IMR-90 (cell line): ENCODE results near the gene INHBC. TPM values are rescaled to one million over a fixed set of nuclear protein-coding genes. Genes with fewer than 3 reads are reported as not detected.

ENCODE experiments used
- ATAC-seq: fragments of 200-7000 bp; cut with Tn5 transposase; 2 replicates; pipeline ENCODE4 v1.9.1; 2020; ENCODE audit warnings: low read depth, mild to moderate bottlenecking, moderate library complexity
- BruUV-seq: library from RNA; stranded (reverse); fragments of 400-500 nt; replicated peaks from 2 replicates; lab custom pipeline; 2021; lab: Mats Ljungman, UMichigan
- CTCF ChIA-PET: fragments of 300-600 bp; formaldehyde crosslinking; extraction: SDS; loops from one replicate; lab custom pipeline; 2021; ENCODE audit warnings: antibody characterized with exemption; lab: Yijun Ruan, JAX
- POLR2A ChIA-PET: fragments of 300-600 bp; sonication (Branson Sonifier 250); formaldehyde crosslinking; loops from one replicate; lab custom pipeline; 2022; ENCODE audit warnings: antibody characterized with exemption; ENCODE audit not compliant: unreplicated experiment; lab: Charles Lee
- DNase-seq: peaks from one replicate; pipeline ENCODE4 v3.0.0; 2013
- H2AFZ ChIP-seq: replicated peaks from 2 replicates; pipeline ENCODE3; 2013; ENCODE audit warnings: low read length, mild to moderate bottlenecking; ENCODE audit not compliant: poor library complexity
- H2AK5ac ChIP-seq: 2 replicates; pipeline ENCODE4 v1.6.1; 2013; ENCODE audit warnings: low read depth, low read length, inconsistent platforms
- H2AK9ac ChIP-seq: replicated peaks from 2 replicates; pipeline ENCODE3; 2013; ENCODE audit warnings: mild to moderate bottlenecking, low read depth, low read length, moderate library complexity; ENCODE audit not compliant: poor library complexity
- H2BK120ac ChIP-seq: 2 replicates; pipeline ENCODE4 v1.6.1; 2013; ENCODE audit warnings: low read depth, low read length, inconsistent platforms
- H2BK15ac ChIP-seq: 3 replicates; pipeline ENCODE4 v1.6.1; 2013; ENCODE audit warnings: low read depth, low read length, inconsistent platforms
- H2BK20ac ChIP-seq: 2 replicates; pipeline ENCODE4 v1.6.1; 2013; ENCODE audit warnings: low read depth, mild to moderate bottlenecking, inconsistent platforms, low read length, moderate library complexity
- H2BK5ac ChIP-seq: 2 replicates; pipeline ENCODE4 v1.6.1; 2013; ENCODE audit warnings: mild to moderate bottlenecking, low read depth, low read length, inconsistent platforms; ENCODE audit not compliant: poor library complexity, severe bottlenecking
- H3K14ac ChIP-seq: replicated peaks from 2 replicates; pipeline ENCODE4 v1.6.1; 2013; ENCODE audit warnings: low read depth, low read length, inconsistent platforms
- H3K18ac ChIP-seq: 2 replicates; pipeline ENCODE4 v1.6.1; 2013; ENCODE audit warnings: low read depth, low read length, control low read depth
- H3K23ac ChIP-seq: 2 replicates; pipeline ENCODE4 v1.6.1; 2013; ENCODE audit warnings: low read depth, low read length, inconsistent platforms
- H3K27ac ChIP-seq: 2 replicates; pipeline ENCODE4 v1.5.1; 2013; ENCODE audit warnings: mild to moderate bottlenecking, control low read depth, low read length; ENCODE audit not compliant: insufficient read depth
- H3K27me3 ChIP-seq: 2 replicates; pipeline ENCODE4 v1.6.1; 2013; ENCODE audit warnings: low read length; ENCODE audit not compliant: control insufficient read depth, insufficient read depth
- H3K36me3 ChIP-seq: 2 replicates; pipeline ENCODE4 v1.6.1; 2013; ENCODE audit warnings: low read length, mixed read lengths; ENCODE audit not compliant: control insufficient read depth, insufficient read depth
- H3K4ac ChIP-seq: 2 replicates; pipeline ENCODE4 v1.6.1; 2013; ENCODE audit warnings: low read depth, low read length, inconsistent platforms
- H3K4me1 ChIP-seq: 2 replicates; pipeline ENCODE4 v1.6.1; 2013; ENCODE audit warnings: low read length, mixed read lengths; ENCODE audit not compliant: control insufficient read depth, insufficient read depth
- H3K4me2 ChIP-seq: 2 replicates; pipeline ENCODE4 v1.6.1; 2013; ENCODE audit warnings: low read depth, mild to moderate bottlenecking, control low read depth, low read length, moderate library complexity
- H3K4me3 ChIP-seq: 2 replicates; pipeline ENCODE4 v1.5.1; 2013; ENCODE audit warnings: low read depth, mild to moderate bottlenecking, control low read depth, low read length, moderate library complexity; ENCODE audit not compliant: insufficient read depth
- H3K56ac ChIP-seq: 2 replicates; pipeline ENCODE4 v1.6.1; 2013; ENCODE audit warnings: low read length, inconsistent platforms; ENCODE audit not compliant: insufficient read depth; ENCODE audit errors: extremely low read depth
- H3K79me1 ChIP-seq, 2 experiments: 2 replicates each; pipeline ENCODE4 v1.6.1; 2013; ENCODE audit warnings: low read length in 2 of 2, inconsistent platforms in 1 of 2, low read depth in 1 of 2
- H3K9ac ChIP-seq: 2 replicates; pipeline ENCODE4 v1.6.1; 2013; ENCODE audit warnings: low read depth, low read length, control low read depth
- H3K9me1 ChIP-seq: 2 replicates; pipeline ENCODE4 v1.6.1; 2013; ENCODE audit warnings: low read length, inconsistent platforms; ENCODE audit not compliant: insufficient read depth
- H3K9me3 ChIP-seq: 2 replicates; pipeline ENCODE4 v1.6.1; 2013; ENCODE audit warnings: low read length; ENCODE audit not compliant: control insufficient read depth, insufficient read depth
- H4K20me1 ChIP-seq: 2 replicates; pipeline ENCODE4 v1.6.1; 2013; ENCODE audit warnings: low read length, inconsistent platforms; ENCODE audit not compliant: insufficient read depth
- H4K5ac ChIP-seq: 2 replicates; pipeline ENCODE4 v1.6.1; 2013; ENCODE audit warnings: mild to moderate bottlenecking, low read depth, low read length, control low read depth
- H4K8ac ChIP-seq, 2 experiments: 2 replicates each; pipeline ENCODE4 v1.6.1; 2013; ENCODE audit warnings: low read depth in 2 of 2, low read length in 2 of 2, control low read depth in 1 of 2, inconsistent platforms in 1 of 2
- H4K91ac ChIP-seq: 2 replicates; pipeline ENCODE4 v1.6.1; 2013; ENCODE audit warnings: low read depth, low read length, inconsistent platforms; ENCODE audit not compliant: insufficient read depth
- CEBPB ChIP-seq: IDR thresholded peaks from 2 replicates; pipeline ENCODE4 v1.6.1; 2012; ENCODE audit warnings: low read depth, low read length, improper control_type of control experiment
- SMC3 ChIP-seq: fragments of 150-350 bp; IDR thresholded peaks from 2 replicates; pipeline ENCODE4 v1.6.1; 2016; ENCODE audit warnings: low read depth, mild to moderate bottlenecking, antibody characterized with exemption, low read length, moderate library complexity
- WGBS, 2 experiments: methylation state at CpG; one replicate each; pipeline versions ENCODE4 v1.1.5 to v1.1.7; 2013; ENCODE audit warnings: missing lambda C conversion rate in 2 of 2; ENCODE audit not compliant: insufficient read length in 1 of 2; ENCODE audit errors: extremely low coverage in 2 of 2; 5-methylcytosine and 5-hydroxymethylcytosine counted together
- dilution Hi-C: fragments of 300-500 bp; cut with HindIII; formaldehyde crosslinking; loops from one replicate; pipeline ENCODE4 v1.14.3; 2018; ENCODE audit warnings: low sequenced_read_pairs; ENCODE audit not compliant: unreplicated experiment
- in situ Hi-C: fragments of 300-500 bp; cut with MboI; formaldehyde crosslinking; loops from 3 replicates; pipeline ENCODE4 v1.14.3; 2019; ENCODE audit warnings: low sequenced_read_pairs, inconsistent platforms, mixed read lengths
- intact Hi-C: fragments of 100-400 bp; cut with micrococcal nuclease; formaldehyde crosslinking; loops from 2 replicates; pipeline ENCODE4 v1.10.0; 2022
- polyA plus RNA-seq, 3 experiments: library from polyadenylated mRNA; depleted of rRNA; stranded (reverse); fragments of >200 nt; gene quantifications; 2 replicates each; pipeline ENCODE4 v1.2.3, GENCODE V29; 2012; ENCODE audit warnings: low replicate concordance in 1 of 3
- total RNA-seq: library from RNA; depleted of rRNA; stranded (reverse); fragments of >200 nt; gene quantifications from 2 replicates; pipeline ENCODE4 v1.2.3, GENCODE V29; 2012

Gene INHBC
- total and polyA plus RNA-seq, 2 of the 4 experiments (the other 2 are of a cell fraction), result 0.09 TPM; not detected in 1

GRCh38 chr12:57469296-57470164, 34.9 kb downstream of the INHBC start:
- Histone ChIP-seq H3K9me1 (peaks cover 6% of the 10 kb centered on the region; the same call in 1 of the 2 replicates), H3K14ac (no peak overlapping the region), H3K27ac (no peak overlapping the region), H3K36me3 (no peaks in the 10 kb centered on the region), H3K56ac (no peak overlapping the region), H2BK20ac (no peak overlapping the region), H4K8ac (no peak overlapping the region), H3K9ac (no peak overlapping the region), H4K91ac (no peak overlapping the region), H3K18ac (no peak overlapping the region), H3K23ac (no peak overlapping the region), H4K20me1 (no peaks in the 10 kb centered on the region), H2AFZ (no peak overlapping the region), H3K79me1 (no peaks in the 10 kb centered on the region), H2AK5ac (no peak overlapping the region), H2BK5ac (no peak overlapping the region), H2AK9ac (no peak overlapping the region), H2BK120ac (no peak overlapping the region), H3K4me3 (no peak overlapping the region), H2BK15ac (no peak overlapping the region), H4K5ac (no peak overlapping the region), H3K4me1 (no peaks in the 10 kb centered on the region), H3K27me3 (peaks cover 33% of the 10 kb centered on the region), H3K9me3 (no peaks in the 10 kb centered on the region; the same call in 1 of the 2 replicates), H3K4me2 (no peak overlapping the region), H3K4ac (no peak overlapping the region)
- BruUV-seq, result no TSS peak
- TF ChIP-seq SMC3, result no peak
- TF ChIP-seq CEBPB, result 0 out of 2 replicates have a peak, but pooled peaks have one; percentile 3
- POLR2A ChIA-PET, result no interaction called here
- ATAC-seq, result no peak
- CTCF ChIA-PET, result interaction anchor here (0.6 kb wide), 1 partner anchor 11 kb away, joined by 3 read pairs; no protein-coding TSS in a partner anchor
- intact Hi-C loops (no loop called here), in situ Hi-C loops (no loop called here), dilution Hi-C loops (no loop called here)
- 52% methylated on average over 2 of the region's 10 CpGs; no CpG with 5 or more reads in 1 of the 2 experiments for WGBS, 2 experiments
- no peak for DNase-seq
